Measurements from ENCODE around the gene DAND5.

DAND5 gene

GRCh38 chr19:13011653-13012389, 42.4 kb downstream of the DAND5 start:
- DNase-seq: no peak

- no peak for DNase-seq
Measured at GRCh38 chr19:13012390-13012689, 43.0 kb downstream of the DAND5 start.

- peak; percentile 51 for DNase-seq
Measured at GRCh38 chr19:13012690-13013608, 43.6 kb downstream of the DAND5 start.

GRCh38 chr19:13013649-13014048, 44.3 kb downstream of the DAND5 start:
- peak; percentile 38 for DNase-seq

GRCh38 chr19:13014101-13014920, 44.9 kb downstream of the DAND5 start:
- peak; percentile 24 for DNase-seq

- DNase-seq: no peak
Measured at GRCh38 chr19:13014921-13015280, 45.5 kb downstream of the DAND5 start.

GRCh38 chr19:13015361-13016223, 46.2 kb downstream of the DAND5 start:
- no peak for DNase-seq

- DNase-seq: no peak
Measured at GRCh38 chr19:13016245-13016627, 46.9 kb downstream of the DAND5 start.

- no peak for DNase-seq
Measured at GRCh38 chr19:13016628-13017305, 47.4 kb downstream of the DAND5 start.

GRCh38 chr19:13017306-13018034, 48.1 kb downstream of the DAND5 start:
- no peak for DNase-seq

GRCh38 chr19:13018035-13018914, 48.9 kb downstream of the DAND5 start:
- DNase-seq: no peak

GRCh38 chr19:13019332-13019731, 50.0 kb downstream of the DAND5 start:
- DNase-seq: no peak

GRCh38 chr19:13020002-13020414, 50.6 kb downstream of the DAND5 start:
- DNase-seq: no peak

- no peak for DNase-seq
Measured at GRCh38 chr19:13022111-13022858, 52.9 kb downstream of the DAND5 start.

- peak; percentile 52 for DNase-seq
Measured at GRCh38 chr19:13022859-13023636, 53.7 kb downstream of the DAND5 start.

GRCh38 chr19:13023656-13024055, 54.3 kb downstream of the DAND5 start:
- peak; percentile 26 for DNase-seq

Data from DMS53 (cell line).